GM20000 (cell line): ENCODE data around the gene ALDOA.
"Not testable (repeated sequence)": the region's sequence is repeated elsewhere in the genome, so short reads cannot be mapped to it uniquely, and the experiment has no call there.

Experiments
- DNase-seq: peaks from one replicate; pipeline ENCODE4 v3.0.0; 2012; ENCODE audit warnings: low spot score
- TF ChIP-seq, protein P1 (sequence below): IDR thresholded peaks from 2 replicates; pipeline ENCODE4 v1.5.1; 2012; ENCODE audit warnings: mild to moderate bottlenecking, control low read depth; ENCODE audit errors: extremely low read depth, missing control alignments

Gene ALDOA

DNA sequence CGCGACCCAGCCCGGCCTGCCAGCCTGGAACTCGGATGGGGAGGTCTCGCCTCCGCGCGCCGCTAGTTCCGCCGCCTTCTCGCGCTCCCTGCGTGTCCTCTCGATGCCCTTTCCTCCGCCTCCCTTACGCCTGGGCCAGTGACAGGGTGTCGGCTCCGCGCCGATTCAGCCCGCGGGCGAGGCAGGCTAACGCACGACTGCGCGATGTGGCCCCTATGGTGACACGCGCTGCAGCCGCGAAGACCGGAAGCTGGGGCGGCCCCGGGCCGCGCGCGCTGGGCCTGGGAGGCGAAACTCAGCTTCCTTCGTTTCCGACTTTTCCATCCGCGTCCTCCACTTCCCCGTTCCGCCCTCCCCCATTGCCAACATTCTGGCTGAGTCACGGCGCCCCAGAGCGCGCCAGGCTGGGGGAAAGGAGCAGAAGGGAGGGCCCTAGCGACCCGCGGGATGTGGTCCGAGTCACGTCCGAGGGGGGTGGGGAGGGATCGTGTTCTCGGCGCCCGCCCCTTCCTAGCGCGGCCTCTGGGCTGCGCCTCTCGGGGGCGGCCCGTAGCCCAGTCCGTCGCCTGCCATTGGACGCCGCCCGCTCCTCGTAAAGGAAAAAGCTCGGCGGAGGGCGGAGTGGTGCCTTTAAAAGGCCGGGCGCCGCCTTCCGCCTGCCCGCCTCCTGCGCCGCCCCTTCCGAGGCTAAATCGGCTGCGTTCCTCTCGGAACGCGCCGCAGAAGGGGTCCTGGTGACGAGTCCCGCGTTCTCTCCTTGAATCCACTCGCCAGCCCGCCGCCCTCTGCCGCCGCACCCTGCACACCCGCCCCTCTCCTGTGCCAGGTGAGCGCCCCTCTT, at the start of gene ALDOA:
Gene ALDOA, plus strand, starts transcription at position 659 of the 841 bp plus-strand sequence. CDS start 1,138 bp downstream, outside the sequence.
- TF ChIP-seq, protein P1, sequence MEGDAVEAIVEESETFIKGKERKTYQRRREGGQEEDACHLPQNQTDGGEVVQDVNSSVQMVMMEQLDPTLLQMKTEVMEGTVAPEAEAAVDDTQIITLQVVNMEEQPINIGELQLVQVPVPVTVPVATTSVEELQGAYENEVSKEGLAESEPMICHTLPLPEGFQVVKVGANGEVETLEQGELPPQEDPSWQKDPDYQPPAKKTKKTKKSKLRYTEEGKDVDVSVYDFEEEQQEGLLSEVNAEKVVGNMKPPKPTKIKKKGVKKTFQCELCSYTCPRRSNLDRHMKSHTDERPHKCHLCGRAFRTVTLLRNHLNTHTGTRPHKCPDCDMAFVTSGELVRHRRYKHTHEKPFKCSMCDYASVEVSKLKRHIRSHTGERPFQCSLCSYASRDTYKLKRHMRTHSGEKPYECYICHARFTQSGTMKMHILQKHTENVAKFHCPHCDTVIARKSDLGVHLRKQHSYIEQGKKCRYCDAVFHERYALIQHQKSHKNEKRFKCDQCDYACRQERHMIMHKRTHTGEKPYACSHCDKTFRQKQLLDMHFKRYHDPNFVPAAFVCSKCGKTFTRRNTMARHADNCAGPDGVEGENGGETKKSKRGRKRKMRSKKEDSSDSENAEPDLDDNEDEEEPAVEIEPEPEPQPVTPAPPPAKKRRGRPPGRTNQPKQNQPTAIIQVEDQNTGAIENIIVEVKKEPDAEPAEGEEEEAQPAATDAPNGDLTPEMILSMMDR = no peak
- DNase-seq = peak; percentile 97

DNA sequence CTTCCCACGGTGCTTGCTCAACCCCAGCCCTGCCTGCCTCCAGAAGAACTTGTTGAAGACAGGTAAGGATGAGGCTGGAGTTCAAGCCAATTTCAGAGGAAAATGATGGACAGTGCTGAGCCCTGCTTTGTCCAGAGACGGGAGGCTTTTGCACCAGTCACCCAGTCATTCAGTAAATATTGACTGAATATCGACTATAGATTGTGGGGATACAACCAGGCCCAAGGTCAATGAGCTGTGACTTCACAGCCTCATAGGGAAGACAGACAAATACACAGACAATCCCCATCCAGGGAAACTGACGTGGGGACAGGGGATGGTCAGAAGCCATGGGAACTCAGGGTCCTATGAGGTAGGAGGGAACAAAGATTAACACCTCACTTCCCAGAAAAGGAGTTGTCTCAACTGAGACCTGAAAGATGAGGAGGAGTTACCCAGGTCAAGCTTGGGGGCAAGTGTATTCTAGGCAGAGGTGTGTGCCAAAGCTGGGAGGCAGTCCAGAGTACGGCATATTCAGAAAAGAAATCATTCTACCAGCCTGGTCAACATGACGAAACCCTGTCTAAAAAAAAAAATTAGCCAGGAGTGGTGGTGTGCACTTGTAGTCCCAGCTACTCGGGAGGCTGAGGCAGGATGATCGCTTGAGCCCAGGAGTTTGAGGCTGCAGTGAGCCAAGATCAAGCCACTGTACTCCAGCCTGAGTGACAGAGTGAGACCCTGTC, 48.8 kb upstream of the ALDOA start:
- no peak for DNase-seq
- TF ChIP-seq, protein P1 = no peak

DNA sequence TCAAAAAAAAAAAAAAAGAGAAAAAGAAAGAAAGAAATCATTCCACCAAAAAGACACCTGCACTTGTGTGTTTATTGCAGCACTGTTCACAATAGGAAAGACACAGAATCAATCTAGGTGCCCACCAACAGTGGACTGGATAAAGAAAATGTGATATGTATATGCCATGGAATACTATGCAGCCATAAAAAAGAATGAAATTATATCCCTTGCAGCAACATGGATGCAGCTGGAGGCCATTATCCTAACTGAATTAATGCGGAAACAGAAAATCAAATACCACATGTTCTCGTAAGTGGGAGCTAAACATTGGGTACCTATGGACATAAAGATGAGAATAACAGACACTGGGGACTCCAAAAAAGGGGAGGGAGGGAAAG, 48.3 kb upstream of the ALDOA start:
- no peak for DNase-seq
- TF ChIP-seq, protein P1 = no peak

DNA sequence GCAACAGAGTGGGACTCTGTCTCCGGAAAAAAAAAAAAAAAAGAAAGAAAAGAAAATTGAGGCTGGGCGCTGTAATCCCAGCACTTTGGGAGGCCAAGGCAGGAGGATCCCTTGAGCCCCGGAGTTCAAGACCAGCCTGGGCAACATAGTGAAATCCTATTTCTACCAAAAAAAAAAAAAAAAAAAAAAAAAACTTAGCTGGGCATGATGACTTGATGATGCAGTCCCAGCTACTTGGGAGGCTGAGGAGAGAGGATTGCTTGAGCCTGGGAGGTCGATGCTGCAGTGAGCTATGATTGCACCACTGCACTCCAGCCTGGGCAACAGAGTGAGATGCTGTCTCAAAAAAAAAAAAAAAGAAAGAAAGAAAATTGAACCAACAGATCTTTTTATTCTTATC, 47.6 kb upstream of the ALDOA start:
- not testable (repeated sequence) for DNase-seq

DNA sequence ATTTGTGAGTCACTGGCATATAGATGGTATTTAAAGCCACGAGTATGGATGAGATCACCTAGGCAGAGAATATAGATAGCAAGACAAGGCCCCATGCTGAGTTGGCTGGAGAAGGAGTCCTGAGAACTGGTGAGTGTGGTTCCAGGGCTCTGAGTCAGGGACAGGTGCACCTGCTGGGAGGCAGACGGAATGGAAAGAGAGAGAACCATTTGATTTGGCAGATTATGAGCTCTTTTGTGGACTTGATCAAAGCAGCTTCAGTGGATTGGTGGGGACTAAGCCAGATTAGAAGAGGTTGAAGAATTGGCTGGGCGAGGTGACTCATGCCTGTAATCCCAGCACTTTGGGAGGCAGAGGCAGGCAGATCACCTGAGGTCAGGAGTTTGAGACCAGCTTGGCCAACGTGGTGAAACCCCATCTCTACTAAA, 46.8 kb upstream of the ALDOA start:
- DNase-seq = no peak
- TF ChIP-seq, protein P1 = no peak

DNA sequence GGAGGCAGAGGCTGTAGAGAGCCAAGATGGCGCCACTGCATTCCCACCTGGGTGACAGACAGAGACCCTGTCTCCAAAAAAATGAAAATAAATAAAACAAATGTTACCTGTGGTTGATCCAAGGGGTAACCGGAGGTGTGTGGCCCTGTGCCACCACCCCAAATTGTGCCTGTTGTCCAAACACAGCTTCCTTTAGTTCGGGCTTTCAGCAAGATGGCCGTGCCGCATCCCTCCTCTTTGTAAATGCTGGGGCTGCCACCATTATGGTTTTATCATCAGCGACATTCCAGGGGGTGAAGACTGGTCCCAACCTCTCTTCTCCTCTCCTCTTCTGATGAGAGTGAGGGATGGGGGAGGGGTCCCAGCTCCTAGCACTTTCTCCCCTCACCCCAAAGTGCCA, 42.7 kb upstream of the ALDOA start, which contains the start of gene C16orf92:
Gene C16orf92, plus strand, starts transcription at position 312 of the 400 bp plus-strand sequence. CDS start 143 bp downstream, outside the sequence.
- DNase-seq = no peak
- TF ChIP-seq, protein P1 = no peak

DNA sequence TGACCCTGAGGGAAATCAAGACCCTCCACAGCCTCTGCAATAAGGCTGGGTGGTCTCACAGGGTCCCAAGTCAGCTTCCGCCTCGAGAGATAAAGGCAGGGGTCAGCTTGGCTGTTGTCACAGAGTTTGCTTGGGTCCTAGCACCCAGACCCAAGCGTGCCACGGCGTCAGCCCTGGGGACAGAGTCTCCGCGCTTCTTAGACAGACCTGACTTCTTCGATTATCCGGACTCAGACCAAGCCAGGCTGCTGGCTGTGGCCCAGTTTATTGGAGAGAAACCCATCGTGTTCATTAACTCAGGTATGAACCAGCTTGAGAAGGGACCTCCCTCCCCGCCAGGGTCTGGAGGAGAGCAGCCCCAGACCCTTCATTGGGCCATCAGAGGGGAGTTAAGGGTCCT, 42.0 kb upstream of the ALDOA start:
- TF ChIP-seq, protein P1 = no peak
- DNase-seq = no peak
